ENCODE results near the gene PTRH1. TPM values are rescaled to one million over a fixed set of nuclear protein-coding genes. Genes with fewer than 3 reads are reported as not detected.

The PTRH1 gene
- total and polyA plus RNA-seq, 2 of the 4 experiments (the other 2 are of a cell fraction), result 5.4 to 14.8 TPM

- no peak overlapping the region for H3K14ac ChIP-seq (replicated peaks; ENCODE audit: low read depth, low read length)
- whole genome bisulfite sequencing, 2 experiments (ENCODE audit: extremely low coverage in 2 of 2, insufficient read length in 1 of 2), result 90% methylated on average over 2 of the region's 9 CpGs; no CpG with 5 or more reads in 1 of the 2 experiments
- H3K4me3 ChIP-seq (ENCODE audit: insufficient read depth, low read depth, low read length), result no peak overlapping the region
- dilution Hi-C loops (cut with HindIII; ENCODE audit: low sequenced_read_pairs, unreplicated experiment), result no loop called here
- H2AK9ac ChIP-seq (replicated peaks; ENCODE audit: low read depth, low read length, poor library complexity), result peak overlapping the region; percentile 65
- 0 out of 2 replicates have a peak overlapping the region, but pooled peaks have one; percentile 1 for H3K4ac ChIP-seq (ENCODE audit: low read depth, low read length)
- H3K27ac ChIP-seq (ENCODE audit: insufficient read depth, low read length), result no peak overlapping the region
- no peak overlapping the region for H2BK15ac ChIP-seq (ENCODE audit: low read depth, low read length)
- TF ChIP-seq RFX5 (IDR thresholded peaks at IDR 0.05; ENCODE audit: low read depth, low read length) (no peak), ELK1 (IDR thresholded peaks at IDR 0.05; ENCODE audit: borderline replicate concordance, low read depth, low read length) (no peak), CTCF (conservative IDR thresholded peaks at IDR 0.05; ENCODE audit: low read depth, low read length) (no peak), NFE2L2 (IDR thresholded peaks at IDR 0.05; ENCODE audit: low read depth, low read length) (no peak), MAFK (IDR thresholded peaks at IDR 0.05; ENCODE audit: low read depth, low read length) (no peak), MXI1 (IDR thresholded peaks at IDR 0.05; ENCODE audit: borderline replicate concordance, low read depth, low read length) (no peak), RAD21 (IDR thresholded peaks at IDR 0.05; ENCODE audit: low read length) (no peak), CEBPB (IDR thresholded peaks at IDR 0.05; ENCODE audit: low read depth, low read length) (no peak), BHLHE40 (IDR thresholded peaks at IDR 0.05; ENCODE audit: low read depth, low read length) (no peak)
- POLR2A ChIA-PET (ENCODE audit: unreplicated experiment), result no interaction called here
- H2BK20ac ChIP-seq (ENCODE audit: low read depth, low read length), result no peak overlapping the region
- peak overlapping the region; percentile 22; the same call in 1 of the 2 replicates for H3K9ac ChIP-seq (ENCODE audit: low read depth, low read length)
- H3K36me3 ChIP-seq (ENCODE audit: control insufficient read depth, insufficient read depth, low read length), result no peaks in the 10 kb centered on the region
- no TSS peak for BruUV-seq (replicated peaks)
- ATAC-seq (ENCODE audit: low read depth) (no peak), DNase-seq (no peak)
- intact Hi-C loops (cut with micrococcal nuclease), result no loop called here
- H4K8ac ChIP-seq (ENCODE audit: low read depth in 2 of 2, low read length in 2 of 2), result peak overlapping the region; percentile 26 to 63; a peak in 3 of 4 replicates
- no peaks in the 10 kb centered on the region for H3K27me3 ChIP-seq (ENCODE audit: control insufficient read depth, insufficient read depth, low read length)
- peaks cover 2 to 14% of the 10 kb centered on the region in 2 experiments; a peak in 3 of 4 replicates for H3K79me1 ChIP-seq (ENCODE audit: low read depth in 1 of 2, low read length in 2 of 2)
- in situ Hi-C loops (cut with MboI; ENCODE audit: low sequenced_read_pairs), result no loop called here
- CTCF ChIA-PET, result no interaction called here
- no peak overlapping the region for H3K56ac ChIP-seq (ENCODE audit: extremely low read depth, insufficient read depth, low read length)
- no peak overlapping the region for H2BK5ac ChIP-seq (ENCODE audit: low read depth, low read length, poor library complexity, severe bottlenecking)
- H3K9me3 ChIP-seq (ENCODE audit: control insufficient read depth, insufficient read depth, low read length), result no peaks in the 10 kb centered on the region
- no peak overlapping the region for H3K18ac ChIP-seq (ENCODE audit: low read depth, low read length)
- no peak overlapping the region for H2AK5ac ChIP-seq (ENCODE audit: low read depth, low read length)
- no peak overlapping the region for H2BK120ac ChIP-seq (ENCODE audit: low read depth, low read length)
- peak overlapping the region; percentile 99 for H2AFZ ChIP-seq (replicated peaks; ENCODE audit: low read length, poor library complexity)
- peaks cover 7% of the 10 kb centered on the region for H3K4me1 ChIP-seq (ENCODE audit: control insufficient read depth, insufficient read depth, low read length)
- H3K23ac ChIP-seq (ENCODE audit: low read depth, low read length), result no peak overlapping the region
- no peak overlapping the region for H4K91ac ChIP-seq (ENCODE audit: insufficient read depth, low read depth, low read length)
- H3K9me1 ChIP-seq (ENCODE audit: insufficient read depth, low read length), result no peaks in the 10 kb centered on the region; the same call in 1 of the 2 replicates
- H3K4me2 ChIP-seq (ENCODE audit: low read depth, low read length), result no peak overlapping the region
- peak overlapping the region; percentile 51 for H4K5ac ChIP-seq (ENCODE audit: low read depth, low read length)
- peaks cover 7% of the 10 kb centered on the region for H4K20me1 ChIP-seq (ENCODE audit: insufficient read depth, low read length)
Measured at GRCh38 chr9:127716412-127716811, 949 bp upstream of the PTRH1 start.

All from IMR-90 (cell line).